SK-N-SH (cell line): ENCODE results near the gene TFEB. TPM values are rescaled to one million over a fixed set of nuclear protein-coding genes. Genes with fewer than 3 reads are reported as not detected.

ENCODE experiments used
- CTCF ChIA-PET: fragments of 300-600, 350-600 bp; formaldehyde crosslinking; extraction: SDS; loops from one replicate; lab custom pipeline; 2021; lab: Yijun Ruan, JAX
- POLR2A ChIA-PET: fragments of 350-600 bp; sonication (Branson Sonifier 250); formaldehyde crosslinking; extraction: SDS; loops from one replicate; lab custom pipeline; 2020; ENCODE audit warnings: antibody characterized with exemption, inconsistent platforms; lab: Yijun Ruan, JAX
- DNase-seq: peaks from one replicate; pipeline ENCODE4 v3.0.0; 2012
- H2AFZ ChIP-seq: fragments of 200-600 bp; sonication (generic); 2 replicates; pipeline ENCODE4 v1.8.1; 2016; ENCODE audit warnings: antibody characterized with exemption, mild to moderate bottlenecking, low read depth
- H3F3A ChIP-seq: fragments of 200-600 bp; sonication (generic); replicated peaks from 2 replicates; pipeline ENCODE3; 2016; ENCODE audit warnings: antibody characterized with exemption, mild to moderate bottlenecking; ENCODE audit not compliant: insufficient read depth
- H3K27ac ChIP-seq, 2 experiments: fragments of 200-500 bp in 1 of 2; fragments of 200-600 bp in 1 of 2; sonication (Bioruptor generic) in 1 of 2; sonication (generic), shearing (Covaris generic) in 1 of 2; 2 replicates each; pipeline versions ENCODE4 v1.5.1 to v1.6.1; 2014 to 2016; ENCODE audit warnings: low read depth in 2 of 2, inconsistent platforms in 1 of 2, low read length in 1 of 2, mild to moderate bottlenecking in 1 of 2, mixed read lengths in 1 of 2
- H3K27me3 ChIP-seq: fragments of 200-600 bp; sonication (generic), shearing (Covaris generic); 2 replicates; pipeline ENCODE4 v1.6.1; 2016; ENCODE audit warnings: mixed run types; ENCODE audit not compliant: insufficient read depth
- H3K36me3 ChIP-seq, 2 experiments: fragments of 200-500 bp in 1 of 2; fragments of 200-600 bp in 1 of 2; sonication (Bioruptor generic) in 1 of 2; sonication (generic) in 1 of 2; replicated peaks in 1 of 2; 2 replicates each; pipeline versions ENCODE3 to v1.5.1; 2014 to 2016; ENCODE audit warnings: low read length in 1 of 2, mild to moderate bottlenecking in 1 of 2; ENCODE audit not compliant: insufficient read depth in 2 of 2, control insufficient read depth in 1 of 2
- H3K4me1 ChIP-seq, 2 experiments: fragments of 200-500 bp in 1 of 2; fragments of 200-600 bp in 1 of 2; sonication (Bioruptor generic) in 1 of 2; sonication (generic), shearing (Covaris generic) in 1 of 2; 2 replicates each; pipeline versions ENCODE4 v1.5.1 to v1.6.1; 2014 to 2016; ENCODE audit warnings: low read depth in 1 of 2, low read length in 1 of 2, mixed run types in 1 of 2; ENCODE audit not compliant: insufficient read depth in 2 of 2, control insufficient read depth in 1 of 2
- H3K4me2 ChIP-seq: fragments of 200-600 bp; sonication (generic), shearing (Covaris generic); 2 replicates; pipeline ENCODE4 v1.6.1; 2017; ENCODE audit warnings: mixed run types
- H3K4me3 ChIP-seq, 2 experiments: fragments of 200-500 bp in 1 of 2; fragments of 200-600 bp in 1 of 2; sonication (Bioruptor generic) in 1 of 2; sonication (generic), shearing (Covaris generic) in 1 of 2; 2 replicates each; pipeline versions ENCODE4 v1.5.1 to v1.8.1; 2014 to 2016; ENCODE audit warnings: low read depth in 2 of 2, inconsistent platforms in 1 of 2, low read length in 1 of 2, mild to moderate bottlenecking in 1 of 2, mixed read lengths in 1 of 2, moderate library complexity in 1 of 2
- H3K79me2 ChIP-seq: fragments of 200-600 bp; sonication (generic); 2 replicates; pipeline ENCODE4 v1.8.1; 2017; ENCODE audit warnings: mild to moderate bottlenecking; ENCODE audit not compliant: insufficient read depth
- H3K9ac ChIP-seq: fragments of 200-600 bp; sonication (generic); 2 replicates; pipeline ENCODE4 v1.6.1; 2017; ENCODE audit warnings: mixed run types
- H3K9me2 ChIP-seq: fragments of 200-600 bp; sonication (generic); 2 replicates; pipeline ENCODE4 v1.6.1; 2017; ENCODE audit warnings: mixed run types
- H3K9me3 ChIP-seq: fragments of 200-600 bp; sonication (generic); 2 replicates; pipeline ENCODE4 v1.6.1; 2017; ENCODE audit warnings: mixed run types, mild to moderate bottlenecking, moderate library complexity
- H4K20me1 ChIP-seq: fragments of 200-600 bp; sonication (generic); 2 replicates; pipeline ENCODE4 v1.6.1; 2017; ENCODE audit warnings: mild to moderate bottlenecking, mixed run types; ENCODE audit not compliant: insufficient read depth
- FOXJ3 ChIP-seq: sonication (generic); formaldehyde crosslinking; IDR thresholded peaks from 2 replicates; pipeline ENCODE4 v1.5.1; 2020; ENCODE audit warnings: mild to moderate bottlenecking, missing genetic modification reagents
- FOXM1 ChIP-seq: IDR thresholded peaks from 2 replicates; pipeline ENCODE4 v1.4.0; 2012; ENCODE audit warnings: low read depth, mild to moderate bottlenecking
- GABPA ChIP-seq: IDR thresholded peaks from 2 replicates; pipeline ENCODE4 v1.4.0; 2012; ENCODE audit warnings: low read depth, mild to moderate bottlenecking
- JUND ChIP-seq: IDR thresholded peaks from 2 replicates; pipeline ENCODE4 v1.4.0; 2012
- MEF2A ChIP-seq: IDR thresholded peaks from 2 replicates; pipeline ENCODE4 v1.4.0; 2012; ENCODE audit warnings: low read depth, borderline replicate concordance
- NFIC ChIP-seq: IDR thresholded peaks from 2 replicates; pipeline ENCODE4 v1.4.0; 2012; ENCODE audit warnings: borderline replicate concordance
- NRF1 ChIP-seq: IDR thresholded peaks from 2 replicates; pipeline ENCODE4 v1.6.1; 2012; ENCODE audit warnings: low read depth, mild to moderate bottlenecking, low read length
- PBX3 ChIP-seq: IDR thresholded peaks from 2 replicates; pipeline ENCODE4; 2012
- RCOR1 ChIP-seq: fragments of 150-350 bp; IDR thresholded peaks from 2 replicates; pipeline ENCODE4 v1.6.1; 2017; ENCODE audit warnings: antibody characterized with exemption, low read length
- RFX5 ChIP-seq: IDR thresholded peaks from 2 replicates; pipeline ENCODE4 v1.6.1; 2012; ENCODE audit warnings: mild to moderate bottlenecking, improper control_type of control experiment, low read length
- RXRA ChIP-seq: IDR thresholded peaks from 2 replicates; pipeline ENCODE4 v1.4.0; 2012; ENCODE audit warnings: low read depth, mild to moderate bottlenecking, borderline replicate concordance
- TCF12 ChIP-seq: IDR thresholded peaks from 2 replicates; pipeline ENCODE4 v1.4.0; 2012
- TEAD4 ChIP-seq: IDR thresholded peaks from 2 replicates; pipeline ENCODE4 v1.4.0; 2012; ENCODE audit warnings: mild to moderate bottlenecking, borderline replicate concordance; ENCODE audit not compliant: insufficient read depth
- WGBS: methylation state at CpG from one replicate; pipeline ENCODE4 v1.1.6; 2017; ENCODE audit warnings: low lambda C conversion rate; 5-methylcytosine and 5-hydroxymethylcytosine counted together
- polyA plus RNA-seq, 3 experiments: library from polyadenylated mRNA; depleted of rRNA; stranded (reverse); fragments of >200 nt; gene quantifications; 2 replicates each; pipeline ENCODE4 v1.2.3, GENCODE V29; 2012
- TF ChIP-seq, protein P1 (sequence below): IDR thresholded peaks from 2 replicates; pipeline ENCODE4 v1.4.0; 2012; ENCODE audit warnings: low read depth, borderline replicate concordance

Gene TFEB
- polyA plus RNA-seq, 1 of the 3 experiments (the other 2 are of a cell fraction), result 6.2 TPM

GRCh38 chr6:41747256-41748101 lies 12.1 kb upstream of the TFEB start, which contains the start of gene PGC:
Gene PGC, minus strand, starts transcription at chr6:41747397. Its CDS starts 63 bp downstream, at chr6:41747334.
- ChIA-PET POLR2A (no interaction called here), CTCF (interaction anchor here (1.4 to 1.9 kb wide), 3 partner anchors 16 to 40 kb away, joined by 4 to 7 read pairs (median 5); partner anchors contain the start of gene TOMM6)
- H3K4me2 ChIP-seq, result no peak within 1 kb of the TSS

GRCh38 chr6:41746107-41746506 lies 10.7 kb upstream of the TFEB start:
- Histone ChIP-seq H3K9me3 (no peaks in the 10 kb centered on the region), H2AFZ (no peak overlapping the region), H3F3A (no peaks in the 10 kb centered on the region), H3K4me2 (no peak overlapping the region), H4K20me1 (no peaks in the 10 kb centered on the region), H3K79me2 (no peaks in the 10 kb centered on the region), H3K36me3 (no peaks in the 10 kb centered on the region), H3K9ac (no peak overlapping the region), H3K4me1 (peaks cover 0 to 5% of the 10 kb centered on the region in 2 experiments; a peak in 1 of 4 replicates), H3K27me3 (no peaks in the 10 kb centered on the region), H3K27ac (no peak overlapping the region), H3K9me2 (no peaks in the 10 kb centered on the region), H3K4me3 (no peak overlapping the region)
- POLR2A ChIA-PET, result interaction anchor here (1.0 kb wide), 1 partner anchor 12 kb away, joined by 3 read pairs; no protein-coding TSS in a partner anchor
- no peak for DNase-seq
- TF ChIP-seq GABPA, result no peak
- no peak for TF ChIP-seq PBX3
- CTCF ChIA-PET, result interaction anchor here (0.9 kb wide), 1 partner anchor 11 kb away, joined by 3 read pairs; no protein-coding TSS in a partner anchor
- 75% methylated on average over 9 of the region's 10 CpGs for WGBS

More at GRCh38 chr6:41747256-41748101, 12.1 kb upstream of the TFEB start, which contains the start of gene PGC:
- Histone ChIP-seq H3K9me2 (no peaks in the 10 kb centered on the region), H3K4me1 (peaks cover 0 to 5% of the 10 kb centered on the region in 2 experiments; a peak in 1 of 4 replicates), H3K27me3 (no peaks in the 10 kb centered on the region), H3K4me3 (no peak within 1 kb of the TSS), H3K27ac (no peak within 1 kb of the TSS), H3F3A (no peaks in the 10 kb centered on the region), H2AFZ (no peak within 1 kb of the TSS), H3K9me3 (no peaks in the 10 kb centered on the region), H3K36me3 (no peaks in the 10 kb centered on the region), H3K9ac (no peak within 1 kb of the TSS), H4K20me1 (no peaks in the 10 kb centered on the region), H3K79me2 (no peaks in the 10 kb centered on the region)
- DNase-seq, result no peak
- no peak for TF ChIP-seq NFIC
- no peak for TF ChIP-seq RXRA
- TF ChIP-seq, protein P1, sequence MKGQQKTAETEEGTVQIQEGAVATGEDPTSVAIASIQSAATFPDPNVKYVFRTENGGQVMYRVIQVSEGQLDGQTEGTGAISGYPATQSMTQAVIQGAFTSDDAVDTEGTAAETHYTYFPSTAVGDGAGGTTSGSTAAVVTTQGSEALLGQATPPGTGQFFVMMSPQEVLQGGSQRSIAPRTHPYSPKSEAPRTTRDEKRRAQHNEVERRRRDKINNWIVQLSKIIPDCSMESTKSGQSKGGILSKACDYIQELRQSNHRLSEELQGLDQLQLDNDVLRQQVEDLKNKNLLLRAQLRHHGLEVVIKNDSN, result no peak
- no peak for TF ChIP-seq RCOR1
- 76% methylated on average over 15 of the region's 15 CpGs for WGBS

- Histone ChIP-seq H3K27me3 (no peaks in the 10 kb centered on the region), H3F3A (no peaks in the 10 kb centered on the region), H2AFZ (no peak overlapping the region), H3K4me1 (peaks cover 0 to 5% of the 10 kb centered on the region in 2 experiments; a peak in 1 of 4 replicates), H3K4me3 (no peak overlapping the region), H3K4me2 (no peak overlapping the region), H3K27ac (no peak overlapping the region), H4K20me1 (no peaks in the 10 kb centered on the region), H3K9me3 (no peaks in the 10 kb centered on the region), H3K9me2 (no peaks in the 10 kb centered on the region), H3K36me3 (no peaks in the 10 kb centered on the region), H3K9ac (no peak overlapping the region), H3K79me2 (no peaks in the 10 kb centered on the region)
- TF ChIP-seq FOXM1, result no peak
- no peak for TF ChIP-seq RCOR1
- TF ChIP-seq JUND, result no peak
- no peak for TF ChIP-seq TCF12
- TF ChIP-seq NRF1, result no peak
- TF ChIP-seq TEAD4, result no peak
- TF ChIP-seq PBX3, result no peak
- no peak for TF ChIP-seq MEF2A
- TF ChIP-seq GABPA, result no peak
- no peak for TF ChIP-seq RFX5
- no peak for TF ChIP-seq FOXJ3 (CRISPR knock-in tag)
- DNase-seq, result no peak
- CTCF ChIA-PET, result no interaction called here
- POLR2A ChIA-PET, result no interaction called here
- WGBS, result 79% methylated on average over 7 of the region's 7 CpGs
Observed at GRCh38 chr6:41744236-41744787, 8.9 kb upstream of the TFEB start.
